ENCODE results near the gene DDX24.

DNA sequence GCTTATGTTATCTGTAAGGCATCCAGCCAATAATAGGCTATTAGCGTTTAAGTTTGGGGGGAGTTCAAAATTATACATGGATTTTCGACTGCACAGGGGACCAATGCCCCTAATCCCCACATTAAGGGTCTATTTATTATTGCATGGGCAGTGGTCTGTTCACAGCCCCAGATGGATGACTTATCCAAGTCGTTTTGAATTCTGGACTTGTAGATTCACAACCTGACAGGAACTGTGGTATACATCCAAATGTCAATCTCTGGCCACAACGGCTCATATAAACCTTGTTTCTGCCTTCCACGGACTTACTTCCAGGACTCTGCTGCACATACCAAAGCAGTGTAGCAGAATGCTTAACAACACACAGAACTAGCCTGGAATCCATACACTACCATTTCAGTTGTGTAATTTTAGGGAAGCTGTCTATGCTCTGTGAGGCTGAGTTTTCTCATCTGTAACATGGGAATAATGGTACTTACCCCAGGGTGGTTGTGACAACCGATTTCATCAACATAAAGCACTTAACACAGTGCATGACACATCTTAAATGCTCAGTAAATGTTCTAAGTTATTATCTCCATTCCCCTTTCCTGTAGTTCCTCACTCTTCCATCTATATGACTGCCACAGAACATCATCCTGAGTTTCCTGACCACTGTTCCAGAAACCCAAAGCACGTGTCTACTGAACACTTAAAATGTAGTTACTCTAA, 3.7 kb downstream of the DDX24 start:
- TF ChIP-seq, protein P1, sequence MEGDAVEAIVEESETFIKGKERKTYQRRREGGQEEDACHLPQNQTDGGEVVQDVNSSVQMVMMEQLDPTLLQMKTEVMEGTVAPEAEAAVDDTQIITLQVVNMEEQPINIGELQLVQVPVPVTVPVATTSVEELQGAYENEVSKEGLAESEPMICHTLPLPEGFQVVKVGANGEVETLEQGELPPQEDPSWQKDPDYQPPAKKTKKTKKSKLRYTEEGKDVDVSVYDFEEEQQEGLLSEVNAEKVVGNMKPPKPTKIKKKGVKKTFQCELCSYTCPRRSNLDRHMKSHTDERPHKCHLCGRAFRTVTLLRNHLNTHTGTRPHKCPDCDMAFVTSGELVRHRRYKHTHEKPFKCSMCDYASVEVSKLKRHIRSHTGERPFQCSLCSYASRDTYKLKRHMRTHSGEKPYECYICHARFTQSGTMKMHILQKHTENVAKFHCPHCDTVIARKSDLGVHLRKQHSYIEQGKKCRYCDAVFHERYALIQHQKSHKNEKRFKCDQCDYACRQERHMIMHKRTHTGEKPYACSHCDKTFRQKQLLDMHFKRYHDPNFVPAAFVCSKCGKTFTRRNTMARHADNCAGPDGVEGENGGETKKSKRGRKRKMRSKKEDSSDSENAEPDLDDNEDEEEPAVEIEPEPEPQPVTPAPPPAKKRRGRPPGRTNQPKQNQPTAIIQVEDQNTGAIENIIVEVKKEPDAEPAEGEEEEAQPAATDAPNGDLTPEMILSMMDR (IDR thresholded peaks at IDR 0.05) = no peak
- TF ChIP-seq POLR2A (IDR thresholded peaks at IDR 0.05) = no peak

Measured in body of pancreas (tissue), 4 donors.